Retinal pigment epithelial cell (primary cell): ENCODE results near the gene CAPZB.

ENCODE experiments used
- DNase-seq: peaks from one replicate; pipeline ENCODE4 v3.0.0-alpha.2; 2010; ENCODE audit warnings: low read depth
- H3K4me3 ChIP-seq: 2 replicates; pipeline ENCODE4 v1.5.1; 2011; ENCODE audit warnings: mild to moderate bottlenecking, low read length, control low read depth, moderate library complexity
- TF ChIP-seq, protein P1 (sequence below): conservative IDR thresholded peaks from 2 replicates; pipeline ENCODE4 v1.5.1; 2011; ENCODE audit warnings: low read depth, low read length, control low read depth, inconsistent platforms

CAPZB gene

DNA sequence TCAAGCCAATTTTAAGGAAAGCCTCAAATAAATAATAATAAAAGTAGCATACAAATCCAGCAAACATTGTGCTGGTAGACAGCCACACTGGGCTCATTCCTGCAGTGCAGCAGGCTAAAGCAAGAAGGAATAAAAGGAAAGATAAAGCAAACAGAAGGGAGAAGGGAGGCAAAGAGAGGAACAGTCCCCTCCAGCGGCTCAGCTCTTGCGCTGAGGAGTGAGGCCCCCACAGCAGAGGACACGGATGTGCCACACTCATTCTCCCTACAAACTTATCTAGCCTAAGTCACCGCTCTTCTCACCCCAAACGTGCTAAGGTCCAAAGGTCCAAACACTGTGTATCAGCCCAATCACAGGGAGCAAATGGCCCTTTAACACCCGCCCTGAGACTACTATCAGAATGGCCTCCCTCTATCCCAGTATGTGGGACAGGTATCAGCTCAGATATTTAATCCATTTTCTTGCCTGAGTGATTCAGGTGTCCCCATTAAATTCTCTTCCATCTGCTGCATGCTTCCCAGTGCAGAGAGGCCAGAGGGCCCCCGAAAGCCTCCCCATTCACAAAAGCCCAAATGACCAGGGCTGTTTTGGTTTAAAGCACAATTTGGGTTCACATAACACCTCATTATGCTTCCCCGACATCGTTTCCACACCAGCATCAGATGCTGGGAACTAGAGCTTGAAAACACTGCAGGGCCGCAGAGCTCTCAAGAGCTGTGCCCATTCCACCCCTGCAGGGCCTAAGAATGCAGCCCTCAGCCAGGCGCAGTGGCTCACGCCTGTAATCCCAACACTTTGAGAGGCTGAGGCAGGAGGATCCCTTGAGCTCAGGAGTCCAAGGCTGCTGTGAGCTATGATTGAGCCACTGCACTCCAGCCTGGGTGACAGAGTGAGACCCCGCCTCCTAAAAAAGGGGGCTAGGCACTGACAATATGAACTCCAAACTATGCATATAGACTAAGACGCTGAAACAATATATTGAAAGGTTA, 17.8 kb downstream of the CAPZB start:
- TF ChIP-seq, protein P1, sequence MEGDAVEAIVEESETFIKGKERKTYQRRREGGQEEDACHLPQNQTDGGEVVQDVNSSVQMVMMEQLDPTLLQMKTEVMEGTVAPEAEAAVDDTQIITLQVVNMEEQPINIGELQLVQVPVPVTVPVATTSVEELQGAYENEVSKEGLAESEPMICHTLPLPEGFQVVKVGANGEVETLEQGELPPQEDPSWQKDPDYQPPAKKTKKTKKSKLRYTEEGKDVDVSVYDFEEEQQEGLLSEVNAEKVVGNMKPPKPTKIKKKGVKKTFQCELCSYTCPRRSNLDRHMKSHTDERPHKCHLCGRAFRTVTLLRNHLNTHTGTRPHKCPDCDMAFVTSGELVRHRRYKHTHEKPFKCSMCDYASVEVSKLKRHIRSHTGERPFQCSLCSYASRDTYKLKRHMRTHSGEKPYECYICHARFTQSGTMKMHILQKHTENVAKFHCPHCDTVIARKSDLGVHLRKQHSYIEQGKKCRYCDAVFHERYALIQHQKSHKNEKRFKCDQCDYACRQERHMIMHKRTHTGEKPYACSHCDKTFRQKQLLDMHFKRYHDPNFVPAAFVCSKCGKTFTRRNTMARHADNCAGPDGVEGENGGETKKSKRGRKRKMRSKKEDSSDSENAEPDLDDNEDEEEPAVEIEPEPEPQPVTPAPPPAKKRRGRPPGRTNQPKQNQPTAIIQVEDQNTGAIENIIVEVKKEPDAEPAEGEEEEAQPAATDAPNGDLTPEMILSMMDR, result no peak
- H3K4me3 ChIP-seq, result no peak overlapping the region
- DNase-seq, result no peak

DNA sequence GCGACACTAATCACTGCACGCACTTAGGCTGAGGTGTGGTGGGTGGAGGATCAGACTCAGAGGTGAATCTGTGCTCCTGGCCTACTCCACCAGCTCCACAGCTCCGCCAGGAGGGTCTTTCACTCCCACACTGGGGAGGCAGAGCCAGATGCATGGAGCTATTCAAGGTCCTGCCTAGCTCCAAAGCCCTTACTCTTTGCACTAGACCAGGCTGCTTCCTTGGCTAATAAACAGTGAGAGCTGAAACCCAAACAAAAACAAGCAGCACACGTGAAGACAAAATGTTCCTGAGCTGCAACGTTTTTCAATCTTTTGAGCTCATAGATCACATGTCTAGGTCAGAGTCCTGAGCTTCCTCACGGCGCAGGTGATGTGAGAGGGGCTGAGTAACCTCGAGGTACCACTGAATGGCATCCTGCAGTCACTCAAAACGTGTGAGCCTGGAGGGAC, 19.2 kb downstream of the CAPZB start:
- no peak overlapping the region for H3K4me3 ChIP-seq
- TF ChIP-seq, protein P1, result no peak
- no peak for DNase-seq

DNA sequence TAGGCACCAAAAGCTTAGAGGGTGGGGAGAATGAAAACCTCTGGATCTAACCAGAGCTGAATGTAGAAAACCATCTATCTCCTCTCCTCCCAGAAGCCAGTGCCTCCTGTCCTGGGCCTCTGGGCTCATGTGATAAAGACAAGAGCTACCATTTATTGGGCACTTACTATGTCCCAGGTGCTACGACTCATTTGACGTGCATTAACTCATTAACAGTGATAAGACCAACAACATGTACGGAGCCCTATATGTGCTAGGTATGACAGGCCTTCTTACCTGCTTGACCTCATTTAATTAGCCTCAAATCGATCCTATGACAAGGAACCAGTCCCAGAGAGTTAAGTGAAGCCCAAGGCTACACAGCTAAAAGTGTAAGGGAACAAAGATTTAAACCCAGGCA, 19.7 kb downstream of the CAPZB start:
- DNase-seq, result no peak
- TF ChIP-seq, protein P1, result no peak
- H3K4me3 ChIP-seq, result no peak overlapping the region

DNA sequence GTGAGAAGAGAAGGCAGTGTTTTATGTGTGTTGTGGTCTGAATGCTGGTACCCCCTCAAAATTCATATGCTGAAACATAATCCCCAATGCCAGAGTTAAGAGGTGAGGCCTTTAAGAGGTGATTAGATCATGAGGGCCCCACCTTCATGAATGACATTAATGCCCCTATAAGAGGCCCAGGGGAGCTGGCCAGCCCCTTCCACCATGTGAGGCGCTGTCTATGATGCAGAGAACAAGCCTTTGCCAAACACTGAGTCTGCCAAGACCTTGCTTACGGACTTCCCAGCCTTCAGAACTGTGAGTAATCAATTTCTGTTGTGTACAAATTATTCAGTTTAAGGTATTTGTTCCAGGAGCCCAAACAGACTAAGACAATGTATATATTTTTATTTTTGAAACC, 20.2 kb downstream of the CAPZB start:
- no peak overlapping the region for H3K4me3 ChIP-seq
- DNase-seq, result no peak
- TF ChIP-seq, protein P1, result no peak

DNA sequence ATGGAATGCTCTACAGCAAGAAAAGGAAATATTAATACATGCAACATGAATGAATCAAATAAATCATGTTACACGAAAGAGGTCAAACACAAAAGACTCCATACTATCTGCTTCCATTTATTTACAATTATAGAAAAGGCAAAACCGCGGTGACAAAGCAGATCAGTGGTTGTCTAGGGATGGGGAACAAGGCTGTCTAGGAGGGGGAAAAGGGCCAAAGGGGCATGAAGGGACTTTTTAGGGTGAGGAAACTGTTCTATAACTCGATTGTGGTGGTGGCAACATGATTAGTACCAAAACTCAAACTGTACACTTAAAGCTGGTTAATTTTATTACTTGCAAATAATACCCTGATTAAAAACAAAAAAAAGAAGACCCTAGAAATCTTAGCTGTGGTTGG, 20.6 kb downstream of the CAPZB start:
- no peak overlapping the region for H3K4me3 ChIP-seq
- TF ChIP-seq, protein P1, result no peak
- no peak for DNase-seq

DNA sequence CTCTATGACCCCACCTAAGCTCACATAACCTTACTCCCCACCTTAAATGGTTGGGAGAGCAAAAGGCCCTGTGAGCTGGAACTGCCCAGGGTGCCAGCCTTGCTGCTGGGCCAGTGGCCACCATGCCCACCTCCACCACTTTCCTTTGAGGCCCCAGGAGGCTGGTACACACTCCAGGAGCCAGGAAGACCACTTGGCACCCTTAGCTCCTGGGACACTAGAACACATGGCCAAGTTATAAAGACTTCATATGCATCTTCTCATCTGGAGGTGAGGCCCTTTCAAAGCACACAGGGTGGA, 21.9 kb downstream of the CAPZB start:
- H3K4me3 ChIP-seq, result no peak overlapping the region
- no peak for DNase-seq
- TF ChIP-seq, protein P1, result no peak
